GM23338 (cell line): Measurements from ENCODE around the gene CREB1. TPM values are rescaled to one million over a fixed set of nuclear protein-coding genes. Genes with fewer than 3 reads are reported as not detected.

Experiments
- ATAC-seq: fragments of 200-7000 bp; cut with Tn5 transposase; 3 replicates; pipeline ENCODE4 v1.9.1; 2020
- DNase-seq: peaks from one replicate; pipeline ENCODE4 v3.0.0-alpha.2; 2015; ENCODE audit warnings: low spot score
- H2AFZ ChIP-seq: fragments of 200-600 bp; sonication (generic); 2 replicates; pipeline ENCODE4 v1.8.0; 2016; ENCODE audit warnings: antibody characterized with exemption, mild to moderate bottlenecking, moderate library complexity
- H3F3A ChIP-seq: fragments of 200-600 bp; sonication (generic); replicated peaks from 2 replicates; pipeline ENCODE4 v1.8.0; 2017; ENCODE audit warnings: antibody characterized with exemption, mixed run types, low read depth
- H3K27ac ChIP-seq: fragments of 200-600 bp; sonication (generic); 2 replicates; pipeline ENCODE4 v1.6.1; 2016; ENCODE audit warnings: low read depth
- H3K27me3 ChIP-seq: fragments of 200-600 bp; sonication (generic); 2 replicates; pipeline ENCODE4 v1.8.0; 2016; ENCODE audit warnings: mild to moderate bottlenecking, mixed run types, moderate library complexity; ENCODE audit not compliant: insufficient read depth
- H3K36me3 ChIP-seq: fragments of 200-600 bp; sonication (generic); 2 replicates; pipeline ENCODE4 v1.8.0; 2016; ENCODE audit warnings: mild to moderate bottlenecking; ENCODE audit not compliant: insufficient read depth
- H3K4me1 ChIP-seq: fragments of 200-600 bp; sonication (generic); 2 replicates; pipeline ENCODE4 v1.8.0; 2016; ENCODE audit warnings: mild to moderate bottlenecking, moderate library complexity; ENCODE audit not compliant: insufficient read depth
- H3K4me2 ChIP-seq: fragments of 200-600 bp; sonication (generic); 2 replicates; pipeline ENCODE4 v1.7.1; 2017; ENCODE audit warnings: mixed run types
- H3K4me3 ChIP-seq: fragments of 200-600 bp; sonication (generic); 2 replicates; pipeline ENCODE4 v1.6.1; 2016; ENCODE audit warnings: mixed run types
- H3K79me2 ChIP-seq: fragments of 200-600 bp; sonication (generic); replicated peaks from 2 replicates; pipeline ENCODE4 v1.8.0; 2017; ENCODE audit warnings: mild to moderate bottlenecking; ENCODE audit not compliant: insufficient read depth
- H3K9me2 ChIP-seq: fragments of 200-600 bp; sonication (generic); 2 replicates; pipeline ENCODE4 v1.8.0; 2017; ENCODE audit not compliant: insufficient read depth
- H4K20me1 ChIP-seq: fragments of 200-600 bp; sonication (generic); replicated peaks from 2 replicates; pipeline ENCODE4 v1.8.0; 2017; ENCODE audit warnings: mild to moderate bottlenecking; ENCODE audit not compliant: insufficient read depth
- H3K27ac Mint-ChIP-seq: 2 replicates; pipeline ENCODE4 v1.8.0; 2020; ENCODE audit warnings: inconsistent platforms, mild to moderate bottlenecking, moderate library complexity, mixed read lengths
- H3K27me3 Mint-ChIP-seq: 3 replicates; pipeline ENCODE4 v1.8.0; 2022; ENCODE audit warnings: low read depth, mild to moderate bottlenecking, moderate library complexity, mixed read lengths, inconsistent platforms; ENCODE audit not compliant: insufficient read depth, poor library complexity
- H3K36me3 Mint-ChIP-seq: 3 replicates; pipeline ENCODE4 v1.8.0; 2021; ENCODE audit warnings: low read depth, mild to moderate bottlenecking, inconsistent platforms, moderate library complexity, mixed read lengths
- H3K4me1 Mint-ChIP-seq: 3 replicates; pipeline ENCODE4 v1.8.0; 2020; ENCODE audit warnings: mild to moderate bottlenecking, inconsistent platforms, mixed read lengths
- H3K4me3 Mint-ChIP-seq: 3 replicates; pipeline ENCODE4 v1.8.0; 2021; ENCODE audit warnings: moderate library complexity, mild to moderate bottlenecking, inconsistent platforms, mixed read lengths
- H3K9me3 Mint-ChIP-seq: 3 replicates; pipeline ENCODE4 v1.8.0; 2020; ENCODE audit warnings: moderate library complexity, mild to moderate bottlenecking, inconsistent platforms, mixed read lengths
- CREB1 ChIP-seq: fragments of 250-450 bp; sonication (Bioruptor Pico); IDR thresholded peaks from 2 replicates; pipeline ENCODE4 v1.5.0; 2020; ENCODE audit warnings: low read depth, mild to moderate bottlenecking, moderate library complexity
- CTCF ChIP-seq, 2 experiments: fragments of 200-600 bp in 1 of 2; sonication (generic) in 1 of 2; conservative IDR thresholded peaks; 2 replicates each; pipeline versions ENCODE4 v1.5.1 to v1.6.1; 2016 to 2017; ENCODE audit warnings: antibody characterized with exemption in 2 of 2, low read depth in 2 of 2, mild to moderate bottlenecking in 2 of 2, moderate library complexity in 1 of 2
- NANOG ChIP-seq: IDR thresholded peaks from 2 replicates; pipeline ENCODE4 v1.6.1; 2016; ENCODE audit warnings: antibody characterized with exemption, borderline replicate concordance
- POLR2AphosphoS5 ChIP-seq: IDR thresholded peaks from 2 replicates; pipeline ENCODE4 v1.6.1; 2016; ENCODE audit warnings: antibody characterized with exemption, low read depth
- ZNF462 ChIP-seq: fragments of 250-450 bp; sonication (Bioruptor Pico); IDR thresholded peaks from 2 replicates; pipeline ENCODE4 v1.5.0; 2020; ENCODE audit warnings: mild to moderate bottlenecking, moderate library complexity
- polyA plus RNA-seq: library from polyadenylated mRNA; unstranded; fragments of >200 nt; fragmentation: Nextera tagmentation; extraction: Ambion mirVana; gene quantifications from 2 replicates; pipeline ENCODE4 v1.2.1, GENCODE V29; 2016
- total RNA-seq: library from RNA; depleted of rRNA; stranded (reverse); fragments of >200 nt; shearing (Covaris generic); gene quantifications from 2 replicates; pipeline ENCODE4 v1.2.3, GENCODE V29; 2014

Gene CREB1
- total and polyA plus RNA-seq, 2 experiments from 2014 or later = 40.3 to 104 TPM

- no peak for TF ChIP-seq ZNF462 (CRISPR knock-in tag)
Observed at GRCh38 chr2:207624185-207625013, 94.6 kb downstream of the CREB1 start (continued).

GRCh38 chr2:207625014-207625907, 95.5 kb downstream of the CREB1 start, which contains the start of gene METTL21A:
METTL21A (minus strand) TSS chr2:207625394; CDS start chr2:207624375, 1,019 bp downstream.
- peak; percentile 50 for ATAC-seq
- no peaks in the 10 kb centered on the region for H3K27me3 ChIP-seq

More at GRCh38 chr2:207625014-207625907, 95.5 kb downstream of the CREB1 start, which contains the start of gene METTL21A:
- Mint-ChIP-seq H3K9me3 (no peaks in the 10 kb centered on the region), H3K27me3 (peaks cover 12% of the 10 kb centered on the region), H3K36me3 (peaks cover 42% of the 10 kb centered on the region), H3K4me1 (peaks cover 12% of the 10 kb centered on the region), H3K4me3 (peak within 1 kb of the TSS; percentile 90), H3K27ac (peak within 1 kb of the TSS; percentile 95)
- Histone ChIP-seq H3K36me3 (peaks cover 16% of the 10 kb centered on the region), H3K4me2 (peak within 1 kb of the TSS; percentile 82), H3K79me2 (peaks cover 17% of the 10 kb centered on the region), H3K4me3 (peak within 1 kb of the TSS; percentile 97), H3K4me1 (peaks cover 15% of the 10 kb centered on the region), H4K20me1 (0 out of 2 replicates have a peak, but pooled peaks cover 3% of the 10 kb centered on the region), H3K9me2 (no peaks in the 10 kb centered on the region), H2AFZ (peak within 1 kb of the TSS; percentile 98), H3F3A (peaks cover 24% of the 10 kb centered on the region), H3K27ac (peak within 1 kb of the TSS; percentile 96)
- TF ChIP-seq CREB1 (CRISPR knock-in tag) = peak; percentile 83
- peak; percentile 18; the same call in 1 of the 2 replicates for TF ChIP-seq POLR2AphosphoS5
- TF ChIP-seq CTCF (conservative IDR thresholded peaks at IDR 0.05; ENCODE audit: low read depth in 2 of 2) = peak in 1 of 2 experiments; percentile 52; a peak in 2 of 4 replicates
- no peak for TF ChIP-seq NANOG
- DNase-seq = peak; percentile 85
